NCI-H2196 (cell line): ENCODE results near the gene SHANK2.
"Not testable (repeated sequence)": the region's sequence is repeated elsewhere in the genome, so short reads cannot be mapped to it uniquely, and the experiment has no call there.

Source experiments
- DNase-seq: peaks from one replicate; lab custom pipeline; 2025; ENCODE audit not compliant: unreplicated experiment; lab: John Stamatoyannopoulos, UW

The SHANK2 gene

GRCh38 chr11:71245601-71246391 is 6.6 kb downstream of the SHANK2 start:
- DNase-seq: no peak

- no peak for DNase-seq
These were observed 8.1 kb downstream of the SHANK2 start for GRCh38 chr11:71244116-71244810.

DNA sequence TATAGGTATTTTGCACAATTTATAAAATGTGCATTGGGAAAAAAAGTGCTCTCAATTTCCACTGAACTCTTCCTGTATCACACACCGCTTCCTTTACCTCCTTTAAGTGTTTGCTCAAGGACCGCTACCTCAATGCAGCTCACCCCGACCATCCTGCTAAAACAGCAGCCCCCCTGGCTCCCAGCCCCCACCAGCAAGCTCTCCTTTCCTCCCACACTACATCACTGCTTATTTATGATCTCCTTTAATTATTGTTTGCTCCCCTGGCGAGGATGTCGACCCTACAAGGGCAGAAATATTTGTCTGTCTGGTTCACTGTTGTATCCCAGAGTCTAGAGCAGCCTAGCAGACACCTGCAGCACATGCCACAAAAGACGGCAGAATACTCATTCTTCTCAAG is 10.0 kb downstream of the SHANK2 start:
- no peak for DNase-seq

DNA sequence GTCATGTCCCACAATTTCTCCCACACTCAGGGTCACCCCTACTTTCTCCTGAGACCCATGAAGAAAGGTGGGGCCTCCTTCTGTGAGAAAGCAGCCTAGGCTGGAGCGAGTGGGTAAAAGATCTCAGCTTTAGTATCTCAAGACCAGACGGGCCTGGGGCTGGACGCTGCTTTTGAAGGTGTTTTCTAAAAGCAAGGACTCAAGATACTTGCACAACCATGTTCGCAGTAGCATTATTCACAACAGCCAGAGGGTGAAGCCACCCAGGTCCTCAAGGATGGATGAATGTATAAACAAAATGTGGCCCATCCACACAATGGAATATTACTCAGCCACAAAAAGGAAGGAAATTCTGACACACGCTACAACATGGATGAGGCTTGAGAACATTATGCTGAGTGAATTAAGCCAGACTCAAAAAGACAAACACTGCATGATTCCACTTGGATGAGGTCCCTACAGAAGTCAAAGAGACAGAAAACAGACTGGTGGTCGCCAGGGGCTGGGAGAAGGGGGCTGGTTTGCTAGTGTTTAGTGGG is 10.6 kb downstream of the SHANK2 start:
- DNase-seq: no peak

DNA sequence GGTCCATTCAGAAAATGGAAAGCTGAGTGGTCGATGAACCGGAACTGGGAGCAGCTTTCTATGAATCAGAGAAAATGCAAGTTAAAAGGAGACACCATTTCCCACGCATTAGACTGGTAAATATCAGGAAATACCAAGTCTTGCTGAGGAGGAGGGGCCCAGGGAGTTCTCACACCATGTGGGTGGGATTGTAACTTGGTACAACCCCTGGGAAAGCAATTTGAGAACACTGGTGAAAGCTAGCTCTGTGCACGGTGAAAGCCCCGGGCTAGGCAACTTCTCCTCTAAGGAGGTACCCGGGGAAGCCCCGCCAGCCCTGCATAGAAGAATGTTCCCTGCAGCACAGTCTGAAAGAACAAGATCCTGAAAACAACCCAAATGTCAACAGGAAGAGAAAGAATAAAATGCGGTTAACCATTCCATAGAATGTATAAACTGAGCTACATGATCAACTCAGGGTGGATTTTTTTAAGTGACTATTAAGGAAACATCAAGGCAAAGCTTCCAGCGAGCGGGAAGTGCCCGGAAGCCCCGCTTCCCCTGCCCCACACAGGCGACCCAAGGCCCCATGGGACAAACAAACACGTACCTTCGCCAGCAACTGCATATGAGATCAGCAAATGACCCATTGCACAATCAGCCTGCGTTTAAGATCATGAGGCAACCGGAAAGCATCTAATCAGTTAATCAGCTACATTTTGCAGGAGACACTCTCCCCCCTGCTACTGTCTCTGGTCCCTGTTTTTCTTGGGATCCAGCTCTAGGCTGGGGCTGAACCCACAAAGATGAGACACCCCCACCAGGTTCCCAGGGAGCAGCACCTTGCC is 11.3 kb downstream of the SHANK2 start:
- DNase-seq: no peak

- no peak for DNase-seq
These were observed 12.2 kb downstream of the SHANK2 start for GRCh38 chr11:71240061-71240690.

- DNase-seq: no peak
These were observed 12.8 kb downstream of the SHANK2 start for GRCh38 chr11:71239581-71239980.

DNA sequence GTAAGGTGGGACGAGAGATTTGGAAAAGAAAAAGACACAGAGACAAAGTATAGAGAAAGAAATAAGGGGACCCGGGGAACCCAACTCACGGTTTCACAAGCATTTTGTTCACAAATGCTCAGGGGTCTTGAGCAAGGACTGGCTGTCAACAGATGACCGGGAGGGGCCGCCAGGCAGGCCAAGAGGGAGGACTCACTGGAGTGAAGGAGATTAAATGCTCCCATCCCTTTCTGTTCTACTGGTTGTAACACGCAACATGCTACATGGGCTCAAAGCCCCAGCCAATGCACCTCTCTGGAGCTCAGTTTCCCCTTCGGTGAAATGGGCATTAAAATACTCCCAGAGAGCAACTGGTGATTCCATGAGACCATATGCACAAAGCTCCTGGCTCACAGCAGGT is 13.4 kb downstream of the SHANK2 start:
- no peak for DNase-seq

DNA sequence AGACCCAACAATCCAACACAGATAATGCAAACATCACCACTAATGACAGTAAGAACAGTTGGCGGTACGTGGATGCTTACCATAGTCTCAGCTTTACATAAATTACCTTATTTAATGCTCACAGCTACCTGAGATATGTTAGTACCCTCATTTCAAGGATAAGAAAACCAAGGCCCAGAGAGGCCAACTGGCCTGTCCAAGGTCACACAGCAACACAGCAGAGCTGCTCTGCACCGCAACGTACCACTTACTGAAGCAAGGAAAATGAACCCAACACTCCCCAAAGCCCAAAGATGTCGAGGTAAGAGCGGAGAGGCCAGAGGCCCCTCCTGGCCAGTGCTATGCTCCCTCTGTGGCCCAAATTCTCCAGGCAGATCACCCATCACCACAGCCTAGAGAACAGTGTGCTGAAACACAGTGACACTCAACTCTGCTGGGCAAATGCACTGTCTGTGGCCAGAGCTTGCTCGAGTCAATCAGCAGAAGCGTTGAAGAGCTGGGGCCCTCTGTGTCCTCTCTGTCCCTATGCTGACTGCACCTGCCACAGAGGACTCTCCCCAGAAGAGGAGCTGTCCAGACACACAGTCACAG is 14.0 kb downstream of the SHANK2 start:
- no peak for DNase-seq

- DNase-seq: no peak
These were observed 14.5 kb downstream of the SHANK2 start for GRCh38 chr11:71237853-71238252.

GRCh38 chr11:71236836-71237475 is 15.4 kb downstream of the SHANK2 start:
- DNase-seq: no peak

DNA sequence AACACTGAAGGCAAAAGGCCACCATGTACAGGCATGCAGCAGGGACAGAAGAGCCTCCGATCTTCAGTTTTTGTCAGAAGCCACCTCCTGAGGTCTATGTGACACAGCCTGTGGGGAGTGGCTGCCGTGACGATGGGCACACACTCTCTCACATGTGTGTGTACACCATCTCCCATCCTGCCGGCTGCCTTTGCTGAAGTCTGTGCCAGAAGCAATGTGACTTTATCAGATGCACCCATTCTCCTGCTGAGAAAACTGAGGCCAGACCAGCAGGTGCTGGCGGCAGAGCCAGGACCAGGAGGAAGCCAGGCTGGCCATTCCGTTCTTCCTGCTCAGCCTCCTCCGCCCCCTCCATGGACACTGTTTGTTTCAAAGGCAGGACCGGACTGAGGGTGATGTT is 16.7 kb downstream of the SHANK2 start:
- no peak for DNase-seq

DNA sequence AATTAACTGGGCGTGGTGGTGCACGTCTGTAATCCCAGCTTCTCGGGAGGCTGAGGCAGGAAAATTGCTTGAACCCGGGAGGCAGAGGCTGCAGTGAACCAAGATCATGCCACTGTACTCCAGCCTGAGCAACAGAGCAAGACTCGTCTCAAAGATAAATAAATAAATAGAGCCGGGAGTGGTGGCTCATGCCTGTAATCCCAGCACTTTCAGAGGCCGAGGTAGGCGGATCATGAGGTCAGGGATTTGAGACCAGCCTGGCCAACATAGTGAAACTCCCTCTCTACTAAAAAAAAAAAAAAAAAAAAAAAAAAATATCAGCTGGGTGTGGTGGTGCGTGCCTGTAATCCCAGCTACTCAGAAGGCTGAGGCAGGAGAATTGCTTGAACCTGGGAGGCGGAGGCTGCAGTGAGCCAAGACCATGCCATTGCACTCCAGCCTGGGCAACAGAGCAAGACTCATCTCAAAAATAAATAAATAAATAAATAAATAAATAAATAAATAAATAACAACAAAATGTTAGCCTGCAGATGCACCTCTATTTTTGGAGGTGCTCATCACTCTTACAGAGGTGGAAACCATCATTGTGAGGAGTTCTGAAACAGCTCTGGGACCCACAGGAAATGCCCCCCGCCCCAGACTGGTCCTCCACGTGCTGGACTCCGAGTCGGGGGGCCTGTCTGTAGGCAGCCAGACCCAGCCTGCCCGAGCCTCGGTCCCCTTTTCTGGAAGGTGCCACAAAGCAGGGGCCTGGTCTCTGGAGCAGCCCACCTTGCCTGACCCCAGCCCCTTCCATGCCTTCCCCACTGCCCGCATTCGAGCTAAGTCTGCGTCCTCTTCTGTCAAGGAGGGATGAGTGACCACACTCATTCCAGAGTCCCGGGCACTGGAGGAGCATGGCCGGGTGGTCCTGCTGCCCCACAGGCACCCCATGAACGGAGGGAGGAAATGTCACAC is 18.2 kb downstream of the SHANK2 start:
- DNase-seq: not testable (repeated sequence)

- DNase-seq: no peak
These were observed 20.0 kb downstream of the SHANK2 start for GRCh38 chr11:71232364-71232763.

DNA sequence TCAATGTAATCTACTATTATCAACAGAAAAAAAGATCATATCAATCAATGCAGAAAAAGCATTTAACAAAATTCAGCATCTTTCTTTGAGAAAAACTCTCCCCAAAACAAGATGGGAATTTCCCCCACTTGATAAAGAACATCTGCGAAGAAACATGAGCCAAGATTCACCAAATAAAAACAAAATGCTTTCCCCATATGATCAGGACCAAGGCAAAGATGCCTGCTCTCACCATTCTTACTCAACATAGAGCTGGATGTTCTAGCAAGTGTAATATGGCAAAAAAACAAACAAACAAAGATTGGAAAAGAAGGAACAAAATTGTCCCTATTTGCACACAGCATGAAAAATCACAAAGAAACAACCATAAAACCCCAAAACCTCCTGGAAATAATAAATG is 23.4 kb downstream of the SHANK2 start:
- no peak for DNase-seq

- no peak for DNase-seq
These were observed 25.2 kb downstream of the SHANK2 start for GRCh38 chr11:71227058-71227659.

DNA sequence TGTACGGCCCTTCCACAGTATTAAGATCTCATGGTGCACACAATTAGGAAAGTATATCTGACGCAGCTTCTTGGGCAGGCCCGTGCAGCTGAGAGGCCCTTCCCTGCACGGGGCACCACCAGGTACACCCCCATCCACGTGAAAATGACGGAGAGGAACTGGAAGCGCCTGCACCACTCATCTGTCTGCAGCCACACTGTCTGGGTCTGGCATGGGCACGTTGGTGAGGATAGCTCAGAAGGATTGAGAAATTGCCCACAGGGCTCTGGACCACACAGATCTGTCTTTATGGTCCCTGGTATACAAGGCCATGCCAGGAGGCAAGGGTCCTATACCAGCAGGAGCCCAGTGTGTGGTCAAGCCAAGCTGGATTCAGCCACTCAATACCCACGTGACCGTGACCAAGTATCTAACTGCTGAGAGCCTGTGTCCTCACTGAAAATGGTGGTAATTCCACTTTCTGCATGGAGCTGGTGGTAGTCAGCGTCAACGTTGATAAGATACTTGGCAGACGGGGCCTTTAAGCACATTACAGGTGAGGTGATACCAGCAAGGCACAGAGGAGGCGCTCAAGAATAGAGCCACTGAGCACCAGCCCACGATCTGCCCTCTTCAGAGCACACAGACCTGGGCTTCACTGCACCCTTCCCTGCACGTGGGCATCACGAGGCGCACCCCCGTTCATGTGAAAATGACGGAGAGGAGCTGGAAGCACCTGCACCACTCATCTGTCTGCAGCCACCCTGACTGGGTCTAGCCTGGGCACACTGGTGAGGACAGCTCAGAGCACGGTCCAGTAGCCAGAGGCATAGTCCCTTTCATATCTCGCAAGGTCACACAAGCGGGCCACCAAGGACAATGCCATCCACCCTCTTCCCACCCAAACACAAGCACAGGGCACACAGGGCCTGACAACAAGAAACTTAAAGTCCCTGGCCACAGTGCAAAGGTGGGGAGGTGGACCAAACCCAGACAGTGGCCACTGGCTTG is 28.4 kb downstream of the SHANK2 start:
- no peak for DNase-seq

GRCh38 chr11:71223081-71223405 is 29.3 kb downstream of the SHANK2 start:
- DNase-seq: no peak
